Measurements from ENCODE around the gene CYSLTR2.
"Not testable (repeated sequence)": the region's sequence is repeated elsewhere in the genome, so short reads cannot be mapped to it uniquely, and the experiment has no call there.

The CYSLTR2 gene

DNA sequence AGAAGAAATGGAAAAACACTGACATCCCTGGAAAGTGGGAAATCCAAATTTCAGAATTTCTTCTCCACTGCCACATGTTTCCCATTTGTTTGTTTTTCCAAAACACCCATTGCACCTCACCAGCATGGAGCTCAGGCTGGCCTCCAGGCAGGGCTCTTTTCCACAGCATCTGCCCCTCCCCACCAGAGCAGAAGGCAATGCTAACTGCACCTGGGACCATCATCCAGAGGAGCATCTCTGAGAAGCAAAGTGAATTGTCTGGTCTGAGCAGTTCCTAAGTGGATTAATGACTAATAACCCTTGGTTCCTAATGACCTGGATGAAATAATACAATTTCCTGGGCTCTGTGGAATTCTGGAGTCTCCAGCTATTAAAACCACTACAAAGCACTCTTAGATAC is 8.8 kb upstream of the CYSLTR2 start:
- no peak for DNase-seq (ENCODE audit: low read depth)

DNA sequence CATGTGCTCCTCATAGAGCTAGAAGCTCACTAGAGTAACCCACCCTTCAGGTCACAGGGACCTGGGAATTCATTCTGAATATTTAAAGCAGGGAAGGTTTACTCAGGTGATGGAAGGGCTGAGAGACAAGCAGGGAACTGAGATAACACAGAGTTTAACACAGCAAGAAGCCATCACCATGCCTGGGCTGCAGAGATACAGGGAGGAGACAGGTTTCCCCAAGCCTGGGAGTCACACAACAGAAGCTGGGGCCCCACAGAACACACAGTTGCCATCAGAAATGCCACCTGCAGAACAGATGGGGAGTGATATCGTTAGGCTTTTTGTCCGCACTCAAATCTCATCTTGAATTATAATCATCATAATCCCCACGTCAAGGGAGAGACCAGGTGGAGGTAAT is 7.9 kb upstream of the CYSLTR2 start:
- no peak for DNase-seq (ENCODE audit: low read depth)

DNA sequence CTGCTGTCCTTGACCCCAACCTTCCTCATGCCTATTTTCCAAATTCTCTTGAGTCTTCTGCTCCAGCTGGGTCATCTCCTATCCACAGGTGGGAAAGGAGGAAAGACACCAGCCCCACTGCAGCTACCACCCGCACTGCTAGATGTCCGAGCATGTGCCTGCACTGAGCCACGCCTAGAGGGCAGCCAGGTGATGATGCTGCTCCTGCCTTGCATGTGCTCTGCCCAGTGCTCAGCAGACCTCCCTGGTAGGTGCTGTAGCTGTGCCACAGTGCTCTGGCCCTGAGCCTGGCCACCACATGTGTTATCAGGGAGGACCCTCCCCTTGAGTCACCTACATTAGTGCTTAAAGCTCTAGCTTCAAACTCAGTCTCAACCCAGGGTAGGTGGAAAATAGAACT is 6.9 kb upstream of the CYSLTR2 start:
- DNase-seq (ENCODE audit: low read depth) = no peak

DNA sequence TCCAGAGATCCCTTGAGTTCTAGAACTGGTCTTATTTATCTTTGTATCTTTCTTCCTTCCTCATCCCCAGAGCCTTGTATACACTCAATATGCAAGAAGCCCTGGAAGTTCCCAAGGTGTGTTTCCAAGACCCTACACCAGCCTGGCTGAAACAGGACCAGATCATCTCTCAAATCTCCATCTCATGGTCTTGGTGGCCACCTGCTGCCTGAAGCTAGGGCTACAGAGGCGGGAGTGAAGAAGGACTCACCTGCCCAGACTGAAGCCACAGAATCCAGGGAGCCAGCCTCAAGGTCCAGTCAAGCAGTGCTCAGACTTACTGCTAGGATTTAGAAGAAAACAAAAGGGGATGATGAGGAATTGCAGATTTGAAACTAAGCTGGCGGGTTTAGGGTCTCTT is 6.1 kb upstream of the CYSLTR2 start:
- no peak for DNase-seq (ENCODE audit: low read depth)

DNA sequence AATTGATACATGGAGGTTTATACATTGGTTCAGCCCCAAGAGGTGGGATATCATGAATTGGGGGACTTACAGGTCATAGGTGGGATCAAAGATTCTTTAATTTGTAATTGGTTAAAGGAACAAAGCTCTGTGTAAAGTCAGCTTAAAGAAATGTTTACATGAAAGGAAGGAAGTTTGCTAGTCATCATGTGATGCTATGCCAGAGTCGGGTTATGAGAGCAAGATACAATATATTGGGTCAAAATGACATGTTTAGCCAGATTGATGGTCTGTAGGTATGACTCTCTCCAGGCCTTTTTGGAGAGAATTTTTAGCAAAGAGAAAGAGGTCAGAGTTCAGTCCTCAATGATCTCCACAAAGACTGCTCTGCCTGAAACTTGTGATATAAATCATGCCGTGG is 5.3 kb upstream of the CYSLTR2 start:
- DNase-seq (ENCODE audit: low read depth) = no peak

DNA sequence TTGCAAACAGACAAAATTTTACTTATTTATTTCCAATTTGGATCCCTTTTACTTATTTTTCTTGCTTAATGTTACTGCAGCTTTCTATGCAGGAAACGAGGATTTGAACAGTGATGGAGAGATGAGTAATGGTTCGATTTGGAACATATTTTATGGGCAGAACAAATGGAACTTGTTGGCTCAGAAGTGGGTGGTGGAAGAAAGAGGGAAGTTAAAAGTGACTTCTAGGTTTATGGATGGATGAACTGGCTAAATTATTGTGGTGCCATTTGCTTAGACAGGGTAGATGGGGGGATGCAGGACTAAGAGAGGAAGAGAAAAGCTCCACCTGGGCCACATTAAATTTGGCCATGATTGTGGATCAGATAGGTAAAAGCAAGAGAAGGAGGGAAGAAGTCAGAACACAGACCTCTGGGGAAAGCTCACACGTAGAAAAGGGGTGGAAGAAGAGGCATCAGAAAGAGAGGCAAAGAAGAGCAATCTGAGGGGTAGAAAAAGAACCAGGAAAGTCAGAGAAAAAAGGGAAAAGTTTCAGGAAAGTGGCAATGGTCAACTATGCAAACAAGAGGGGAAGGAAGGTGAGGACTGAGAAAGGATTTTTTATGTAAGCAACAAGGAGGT is 768 bp upstream of the CYSLTR2 start:
- no peak for DNase-seq (ENCODE audit: low read depth)

DNA sequence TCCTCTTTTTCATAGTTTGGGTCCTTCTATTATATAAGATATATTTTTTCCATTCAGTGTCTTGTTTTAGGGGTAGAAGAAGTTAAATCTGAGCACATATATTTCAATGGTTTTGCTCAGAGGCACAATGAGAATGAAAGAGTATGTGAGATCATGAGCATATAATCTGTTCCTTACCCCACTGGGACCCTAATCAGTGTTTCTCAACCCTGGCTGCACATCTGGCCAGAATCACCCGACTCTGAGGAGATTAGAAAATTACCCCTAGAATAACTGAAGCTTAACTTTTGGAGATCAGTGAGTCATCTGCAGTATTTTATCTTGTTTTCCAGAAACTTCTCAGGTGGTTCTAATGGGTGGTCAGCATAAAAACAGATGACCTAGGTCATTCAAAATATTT is 782 bp downstream of the CYSLTR2 start:
- DNase-seq (ENCODE audit: low read depth) = no peak

DNA sequence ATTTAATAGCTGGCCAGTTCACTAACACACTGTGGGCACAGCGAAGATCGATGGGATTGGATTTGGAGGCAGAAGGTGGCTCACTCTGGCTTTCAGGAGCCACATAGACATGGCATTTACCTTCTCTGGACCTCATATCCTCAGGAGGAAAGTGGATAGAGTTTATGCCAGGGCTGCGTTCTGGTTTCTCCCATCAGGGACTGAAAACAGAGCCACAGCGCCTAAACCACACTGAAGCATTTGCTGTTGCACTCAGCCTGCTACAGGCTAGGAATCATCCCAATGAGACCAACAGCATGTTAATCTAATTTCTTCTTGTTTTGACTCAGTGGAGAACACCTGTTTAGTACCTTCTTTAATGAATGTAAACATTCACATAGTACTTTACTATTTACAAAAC is 1.6 kb downstream of the CYSLTR2 start:
- DNase-seq (ENCODE audit: low read depth) = no peak

DNA sequence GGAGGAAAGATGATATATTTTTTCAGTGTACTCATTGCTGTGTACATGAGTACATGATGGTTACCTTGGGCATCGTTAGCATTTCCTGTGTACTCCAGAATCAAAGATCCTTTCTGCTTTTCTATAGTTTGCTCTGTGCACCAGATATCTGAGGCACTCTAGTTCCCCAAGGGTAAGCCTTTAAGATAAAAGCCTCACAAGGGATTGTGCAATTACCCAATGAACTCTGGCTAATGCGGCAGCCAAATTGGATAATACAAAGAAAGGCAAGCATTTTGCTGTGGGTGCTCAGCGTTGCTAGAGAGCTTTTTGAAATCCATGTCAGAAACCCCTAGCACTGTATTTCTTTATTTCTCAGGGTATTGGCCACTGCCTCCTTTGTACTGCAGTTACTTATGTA is 2.9 kb downstream of the CYSLTR2 start:
- DNase-seq (ENCODE audit: low read depth) = no peak

DNA sequence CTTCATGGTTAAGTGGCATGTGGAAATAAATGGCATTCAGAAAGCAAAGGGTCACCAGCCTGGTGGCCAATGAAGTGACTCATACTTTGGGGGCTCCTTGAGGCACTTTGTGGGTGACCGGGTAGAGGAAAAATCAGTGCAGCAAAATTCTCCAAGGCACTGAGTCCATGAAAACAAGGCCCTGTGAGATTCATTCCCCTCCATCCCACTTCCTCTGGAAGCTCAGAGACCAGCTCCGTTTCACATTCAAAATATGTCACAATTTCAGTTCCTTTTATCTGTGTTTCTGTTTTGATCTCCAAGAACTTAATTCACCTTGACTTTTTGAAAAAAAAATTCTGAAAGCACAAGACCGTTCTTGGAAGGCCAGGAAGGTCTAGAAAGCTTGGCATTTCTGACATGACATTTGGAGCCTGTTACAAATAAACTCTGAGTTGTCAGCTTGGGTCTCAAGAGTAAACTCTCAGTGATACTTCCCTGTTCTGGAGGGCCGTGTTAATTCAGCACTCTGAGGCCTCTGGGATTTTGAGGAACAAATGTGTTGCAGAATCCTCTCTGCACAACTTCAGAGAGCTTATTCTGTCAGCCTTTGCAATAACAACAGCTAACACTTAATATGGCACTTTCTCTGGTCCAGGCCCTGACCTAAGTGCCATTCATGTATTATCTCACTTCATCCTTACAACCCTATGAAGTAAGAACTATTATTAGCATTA is 6.8 kb downstream of the CYSLTR2 start:
- no peak for DNase-seq (ENCODE audit: low read depth)

DNA sequence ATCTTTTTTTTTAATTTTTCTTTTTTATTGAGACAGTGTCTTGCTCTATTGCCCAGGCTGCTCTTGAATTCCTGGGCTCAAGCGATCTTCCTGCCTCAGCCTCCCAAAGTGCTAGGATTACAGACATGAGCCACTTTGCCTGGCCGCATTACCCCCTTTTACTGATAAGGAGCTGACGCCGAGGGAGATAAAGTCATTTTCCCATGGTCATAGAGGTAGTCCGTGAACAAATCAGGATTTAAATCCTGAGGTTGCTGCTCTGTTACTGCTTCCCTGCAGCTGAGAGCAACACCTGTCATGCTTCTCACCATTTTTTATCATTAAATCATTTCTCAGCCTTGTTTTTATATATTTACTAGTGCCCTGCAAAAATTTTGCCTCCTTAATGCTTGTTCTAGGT is 7.4 kb downstream of the CYSLTR2 start:
- no peak for DNase-seq (ENCODE audit: low read depth)

DNA sequence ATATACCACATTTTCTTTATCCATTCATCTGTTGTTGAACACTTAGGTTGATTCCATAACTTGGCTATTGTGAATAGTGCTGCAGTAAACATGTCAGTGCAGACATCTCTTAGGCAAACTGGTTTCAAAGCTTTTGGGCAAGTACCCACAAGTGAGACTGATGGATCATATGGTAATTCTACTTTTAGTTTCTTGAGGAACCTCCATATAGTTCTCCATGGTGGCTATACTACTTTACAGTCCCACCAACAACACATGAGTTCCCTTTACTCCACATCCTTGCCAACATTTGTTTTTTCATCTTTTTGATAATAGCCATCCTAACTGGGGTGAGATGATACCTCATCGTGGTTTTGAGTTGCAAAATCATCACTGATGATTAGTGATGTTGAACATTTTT is 8.5 kb downstream of the CYSLTR2 start:
- no peak for DNase-seq (ENCODE audit: low read depth)

DNA sequence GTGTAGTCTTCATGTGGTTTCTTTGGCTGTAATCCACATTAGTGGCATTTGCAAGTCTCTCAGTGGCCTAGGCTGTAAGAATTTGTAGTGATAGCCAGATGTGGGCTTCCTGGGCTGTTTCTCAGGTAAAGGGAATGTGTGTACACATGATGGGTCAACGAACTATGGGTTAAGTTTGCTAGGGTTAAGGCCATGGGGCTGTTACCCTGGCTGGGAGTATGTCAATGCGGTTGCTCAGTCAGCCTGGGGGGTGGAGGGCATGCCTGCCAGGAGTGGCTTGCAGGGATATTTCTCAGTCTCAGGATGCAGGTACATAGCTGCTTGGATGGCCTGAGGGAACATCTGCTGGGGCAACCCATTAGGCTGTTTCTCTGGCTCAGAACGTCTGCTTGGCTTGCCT is 13.4 kb downstream of the CYSLTR2 start:
- DNase-seq (ENCODE audit: low read depth) = no peak

DNA sequence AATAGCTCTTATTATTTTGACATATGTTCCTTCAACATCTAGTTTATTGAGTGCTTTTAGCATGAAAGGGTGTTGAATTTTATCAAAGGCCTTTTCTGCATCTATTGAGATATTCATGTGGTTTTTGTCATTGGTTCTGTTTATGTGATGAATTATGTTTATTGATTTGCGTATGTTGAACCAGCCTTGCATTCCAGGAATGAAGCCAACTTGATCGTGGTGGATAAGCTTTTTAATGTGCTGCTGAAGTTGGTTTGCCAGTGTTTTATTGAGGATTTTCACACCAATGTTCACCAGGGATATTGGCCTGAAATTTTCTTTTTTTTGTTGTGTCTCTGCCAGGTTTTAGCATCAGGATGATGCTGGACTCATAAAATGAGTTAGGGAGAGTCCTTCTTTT is 17.7 kb downstream of the CYSLTR2 start:
- not testable (repeated sequence) for DNase-seq (ENCODE audit: low read depth)

DNA sequence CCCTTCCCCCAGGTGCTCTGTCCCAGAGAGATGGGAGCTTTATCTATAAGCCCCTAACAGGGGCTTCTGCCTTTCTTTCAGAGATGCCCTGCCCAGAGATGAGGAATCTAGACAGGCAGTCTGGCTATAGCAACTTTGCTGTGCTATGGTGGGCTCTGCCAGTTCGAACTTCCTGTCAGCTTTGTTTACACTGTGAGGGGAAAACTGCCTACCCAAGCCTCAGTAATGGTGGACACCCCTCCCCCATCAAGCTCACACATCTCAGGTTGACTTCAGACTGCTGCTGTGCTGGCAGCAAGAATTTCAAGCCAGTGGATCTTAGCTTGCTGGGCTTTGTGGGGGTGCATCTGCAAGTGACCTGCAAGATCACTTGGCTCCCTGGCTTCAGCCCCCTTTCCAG is 21.5 kb downstream of the CYSLTR2 start:
- DNase-seq (ENCODE audit: low read depth) = no peak

DNA sequence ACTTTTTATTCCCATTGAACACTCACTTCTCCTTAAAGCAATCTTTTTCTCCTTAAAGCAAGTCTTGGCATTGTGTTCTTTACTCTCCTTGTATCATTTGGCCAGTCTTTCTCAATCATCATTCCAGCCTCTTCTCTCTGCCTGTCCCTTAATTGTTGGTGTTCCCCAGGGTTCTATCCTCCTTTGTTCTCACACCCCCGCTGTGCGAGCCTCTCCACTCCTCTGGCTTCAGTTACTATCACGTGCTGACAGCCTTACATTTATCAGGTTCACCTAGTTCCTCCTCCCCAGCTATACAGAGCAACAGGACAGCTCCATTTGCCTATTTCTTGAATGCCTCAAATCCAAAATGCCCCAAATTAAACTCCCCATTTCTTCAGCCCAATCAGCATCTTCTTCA is 24.6 kb downstream of the CYSLTR2 start:
- DNase-seq (ENCODE audit: low read depth) = no peak

DNA sequence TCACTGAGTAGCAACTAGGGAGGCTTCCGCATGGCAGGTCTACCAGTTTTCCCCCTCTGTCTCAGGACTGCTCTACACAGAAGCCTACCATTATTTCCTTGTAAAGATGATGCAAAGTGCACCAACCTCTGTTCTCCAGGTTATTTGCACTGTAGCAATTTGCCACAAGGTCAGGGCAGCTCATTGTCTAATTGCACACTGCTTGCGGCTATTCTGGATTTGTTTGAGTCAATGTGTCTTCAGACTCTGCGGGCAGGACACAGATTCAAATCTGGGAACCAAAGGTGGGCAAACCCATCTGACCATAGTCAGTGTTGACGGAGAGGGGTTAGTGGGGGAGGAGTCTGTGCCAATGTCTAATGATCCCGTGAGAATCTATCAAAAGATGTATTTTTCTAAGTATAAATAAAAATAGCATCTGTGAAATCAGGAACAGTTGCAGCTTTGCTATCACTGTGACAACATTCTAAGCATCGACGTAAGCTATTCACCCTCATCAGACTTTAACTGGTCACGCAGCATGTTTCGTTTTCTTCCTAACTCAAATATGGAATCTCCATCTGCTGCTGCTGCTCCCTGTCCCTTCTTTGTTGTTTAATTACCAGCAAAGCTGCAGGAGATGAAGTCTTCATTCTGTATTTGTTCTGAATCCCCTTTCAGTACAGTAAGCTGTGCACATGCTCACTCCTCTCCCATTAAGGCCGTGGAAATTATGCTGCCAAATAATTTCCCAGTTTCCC is 26.4 kb downstream of the CYSLTR2 start:
- no peak for DNase-seq (ENCODE audit: low read depth)

DNA sequence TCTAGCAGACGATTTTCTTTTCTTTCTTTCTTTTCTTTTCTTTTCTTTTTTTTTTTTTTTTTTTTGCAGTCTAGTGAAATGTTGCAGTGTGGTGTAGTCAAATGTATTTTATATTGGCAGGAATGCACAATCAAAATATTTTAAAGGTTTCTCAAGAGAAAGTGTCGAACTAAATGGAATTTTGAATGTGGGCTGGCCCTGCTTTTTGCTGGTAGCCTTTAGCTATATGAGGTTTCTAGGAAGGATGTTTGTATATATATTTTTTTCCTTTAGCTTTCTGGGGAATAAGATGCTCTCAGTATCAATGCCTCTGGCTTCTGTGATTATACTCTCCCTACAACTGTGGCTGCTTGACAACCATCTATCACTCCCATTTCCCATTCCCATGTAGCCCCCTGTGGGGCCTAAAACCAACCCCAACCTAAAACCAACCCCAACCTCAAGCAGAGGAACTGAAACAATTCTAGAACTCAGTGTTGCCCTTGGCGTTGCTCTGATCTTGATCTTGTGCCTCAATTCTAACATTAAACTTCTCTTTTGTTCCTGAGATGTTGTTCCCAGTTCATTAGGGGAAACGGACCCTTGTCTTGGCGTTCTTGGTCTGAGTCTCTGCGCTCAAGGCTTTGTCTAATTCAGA is 27.1 kb downstream of the CYSLTR2 start:
- no peak for DNase-seq (ENCODE audit: low read depth)

DNA sequence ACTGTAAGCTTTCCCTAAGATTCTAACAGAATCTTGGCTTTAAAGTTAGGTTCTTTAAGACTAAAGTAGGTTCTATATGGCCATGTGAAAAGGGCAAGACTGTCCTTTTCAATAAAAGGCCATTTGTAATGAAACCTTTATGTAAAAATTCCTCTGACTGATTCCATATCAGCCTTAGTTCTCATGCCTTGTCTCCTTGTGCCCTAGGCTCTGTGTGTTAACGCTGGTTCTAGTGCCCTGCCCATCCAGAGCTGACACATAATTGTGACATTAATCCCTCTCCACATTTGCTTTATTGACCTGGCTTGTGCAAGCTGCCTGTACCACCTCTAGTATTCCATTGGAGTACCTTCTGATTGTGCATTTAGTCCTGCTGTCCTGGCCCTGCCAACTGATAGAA is 28.2 kb downstream of the CYSLTR2 start:
- DNase-seq (ENCODE audit: low read depth) = no peak

DNA sequence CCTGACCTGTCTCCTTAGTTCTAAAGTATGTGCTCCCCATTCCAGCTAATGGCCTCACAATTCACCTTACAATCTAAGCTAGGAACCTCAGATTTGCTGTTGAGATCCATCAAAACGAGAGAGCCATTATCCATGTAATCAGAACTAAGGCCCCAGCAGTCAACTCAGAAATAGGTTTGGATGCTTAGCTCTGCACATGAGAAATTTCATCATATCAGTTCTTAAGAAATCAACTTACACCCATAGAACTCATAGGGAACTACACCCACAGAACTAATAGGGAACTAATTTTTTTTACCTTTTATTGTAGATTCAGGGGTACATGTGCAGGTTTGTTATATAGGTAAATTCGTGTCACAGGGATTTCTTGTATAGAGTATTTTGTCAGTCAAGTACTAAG is 28.7 kb downstream of the CYSLTR2 start:
- DNase-seq (ENCODE audit: low read depth) = no peak

DNA sequence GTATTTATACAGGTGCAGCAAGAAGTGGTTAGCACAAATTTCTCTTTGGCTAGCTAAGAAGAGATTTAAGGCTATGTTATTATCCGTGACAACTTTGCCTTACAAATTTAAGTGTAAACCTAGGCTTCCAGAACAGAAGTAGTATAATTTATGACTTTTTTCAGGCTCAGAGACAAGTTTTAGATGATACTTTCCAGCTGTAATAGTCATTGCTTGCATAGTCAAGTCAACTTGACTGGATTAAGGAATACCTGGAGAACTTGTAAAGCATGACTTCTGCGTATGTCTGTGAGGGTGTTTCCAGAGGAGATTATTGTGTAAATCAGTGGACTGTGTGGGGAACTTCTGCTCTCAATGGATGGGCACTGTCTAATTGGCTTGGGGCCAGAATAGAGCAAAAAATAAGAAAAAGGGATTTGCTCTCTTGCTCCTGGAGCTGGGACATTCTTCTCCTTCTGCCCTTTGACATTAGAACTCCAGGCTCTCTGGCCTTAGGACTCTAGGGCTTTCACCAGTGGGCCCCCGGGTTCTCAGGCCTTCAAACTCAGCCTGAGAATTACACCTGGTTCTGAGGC is 33.0 kb downstream of the CYSLTR2 start:
- no peak for DNase-seq (ENCODE audit: low read depth)

DNA sequence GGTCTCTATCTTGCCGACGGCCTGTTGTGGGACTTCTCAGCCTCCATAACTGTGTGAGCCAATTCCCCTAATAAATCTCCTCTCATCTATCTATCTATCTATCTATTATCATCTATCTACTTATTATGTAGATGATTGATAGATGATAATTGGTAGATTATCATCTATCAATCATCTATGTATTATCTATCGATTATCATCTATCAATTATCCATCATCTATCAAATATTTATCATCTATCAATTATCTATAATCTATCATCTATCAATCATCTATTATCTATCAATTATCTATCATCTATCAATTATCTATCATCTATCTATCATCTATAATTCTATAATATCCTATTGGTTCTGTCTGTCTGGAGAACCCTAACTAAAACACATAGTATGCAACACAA is 33.5 kb downstream of the CYSLTR2 start:
- no peak for DNase-seq (ENCODE audit: low read depth)

DNA sequence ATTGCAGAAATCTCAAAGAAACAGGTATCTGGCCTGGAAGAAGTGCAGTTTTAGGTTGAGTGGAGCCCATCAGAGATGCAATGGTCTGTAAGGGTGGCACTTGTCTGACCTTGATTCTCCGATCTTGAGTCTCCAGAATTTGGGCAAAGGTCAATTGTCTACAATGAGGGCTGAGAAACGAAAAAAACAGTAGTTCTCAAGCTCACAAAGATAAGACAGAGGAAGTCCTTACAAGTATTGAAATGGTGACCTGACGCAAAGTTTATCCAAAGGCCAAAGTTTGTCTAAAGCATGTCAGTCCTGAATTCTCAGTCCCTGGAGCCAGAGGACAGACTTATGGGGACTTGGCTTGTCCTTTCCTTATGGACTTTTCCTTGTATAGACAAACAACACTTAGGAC is 40.3 kb downstream of the CYSLTR2 start:
- no peak for DNase-seq (ENCODE audit: low read depth)

All from CMK (cell line).